GM12891 (cell line): ENCODE results near the gene CHCHD6.

Experiments used
- POLR2A ChIP-seq: IDR thresholded peaks from 2 replicates; pipeline ENCODE4 v1.6.1; 2011; ENCODE audit warnings: low read depth, low read length, control low read depth
- POLR2AphosphoS5 ChIP-seq: IDR thresholded peaks from 2 replicates; pipeline ENCODE4 v1.6.1; 2011; ENCODE audit warnings: low read depth, low read length, control low read depth
- POU2F2 ChIP-seq: IDR thresholded peaks from 2 replicates; pipeline ENCODE4 v1.6.1; 2011; ENCODE audit warnings: low read depth, mild to moderate bottlenecking, control low read depth, low read length, moderate library complexity
- SPI1 ChIP-seq: IDR thresholded peaks from 2 replicates; pipeline ENCODE4 v1.6.1; 2011; ENCODE audit warnings: low read depth, low read length, control low read depth
- TAF1 ChIP-seq: IDR thresholded peaks from 2 replicates; pipeline ENCODE4 v1.6.1; 2011; ENCODE audit warnings: low read depth, low read length, control low read depth

- TF ChIP-seq POLR2AphosphoS5 (no peak), POU2F2 (no peak), POLR2A (no peak), SPI1 (no peak), TAF1 (no peak)
Measured at GRCh38 chr3:126897943-126898342, 193.9 kb downstream of the CHCHD6 start.
